ENCODE measurements around the gene PRKG1. TPM values are rescaled to one million over a fixed set of nuclear protein-coding genes. Genes with fewer than 3 reads are reported as not detected.
"Not testable (repeated sequence)": the region's sequence is repeated elsewhere in the genome, so short reads cannot be mapped to it uniquely, and the experiment has no call there.

The PRKG1 gene
- polyA plus RNA-seq, 2 donors = 0.84 to 0.87 TPM

GRCh38 chr10:52170776-52171175 lies 1096.5 kb downstream of the PRKG1 start:
- Histone ChIP-seq H3K27me3 (ENCODE audit: control insufficient read depth in 1 of 2, insufficient read depth in 2 of 2, low read length in 2 of 2) (no peaks in the 10 kb centered on the region), H3K4me3 (ENCODE audit: low read depth in 1 of 2, low read length in 2 of 2) (no peak overlapping the region), H3K27ac (ENCODE audit: low read depth in 2 of 2, low read length in 1 of 2) (no peak overlapping the region), H3K4me1 (ENCODE audit: control insufficient read depth in 2 of 2, insufficient read depth in 2 of 2, low read length in 1 of 2) (no peaks in the 10 kb centered on the region), H3K36me3 (ENCODE audit: control insufficient read depth in 2 of 2, insufficient read depth in 2 of 2, low read length in 1 of 2) (no peaks in the 10 kb centered on the region), H3K9me3 (ENCODE audit: control insufficient read depth in 2 of 2, insufficient read depth in 1 of 2, low read depth in 1 of 2, low read length in 1 of 2) (no peaks in the 10 kb centered on the region)
- 79 to 82% methylated on average over 3 to 4 of the region's 4 CpGs for WGBS, 2 donors

GRCh38 chr10:52172581-52172980 lies 1098.3 kb downstream of the PRKG1 start:
- Histone ChIP-seq H3K27ac (ENCODE audit: low read depth in 2 of 2, low read length in 1 of 2) (no peak overlapping the region), H3K4me3 (ENCODE audit: low read depth in 1 of 2, low read length in 2 of 2) (no peak overlapping the region), H3K4me1 (ENCODE audit: control insufficient read depth in 2 of 2, insufficient read depth in 2 of 2, low read length in 1 of 2) (no peaks in the 10 kb centered on the region), H3K27me3 (ENCODE audit: control insufficient read depth in 1 of 2, insufficient read depth in 2 of 2, low read length in 2 of 2) (no peaks in the 10 kb centered on the region), H3K36me3 (ENCODE audit: control insufficient read depth in 2 of 2, insufficient read depth in 2 of 2, low read length in 1 of 2) (no peaks in the 10 kb centered on the region), H3K9me3 (ENCODE audit: control insufficient read depth in 2 of 2, insufficient read depth in 1 of 2, low read depth in 1 of 2, low read length in 1 of 2) (no peaks in the 10 kb centered on the region)
- WGBS, 2 donors = 77 to 78% methylated on average over 1 of the region's 1 CpG

- no peak overlapping the region for H3K4me3 ChIP-seq (ENCODE audit: low read depth in 1 of 2, low read length in 2 of 2)
- no peaks in the 10 kb centered on the region for H3K4me1 ChIP-seq (ENCODE audit: control insufficient read depth in 2 of 2, insufficient read depth in 2 of 2, low read length in 1 of 2)
- no peaks in the 10 kb centered on the region for H3K9me3 ChIP-seq (ENCODE audit: control insufficient read depth in 2 of 2, insufficient read depth in 1 of 2, low read depth in 1 of 2, low read length in 1 of 2)
- H3K36me3 ChIP-seq (ENCODE audit: control insufficient read depth in 2 of 2, insufficient read depth in 2 of 2, low read length in 1 of 2) = no peaks in the 10 kb centered on the region
- H3K27ac ChIP-seq (ENCODE audit: low read depth in 2 of 2, low read length in 1 of 2) = no peak overlapping the region
- no peaks in the 10 kb centered on the region for H3K27me3 ChIP-seq (ENCODE audit: control insufficient read depth in 1 of 2, insufficient read depth in 2 of 2, low read length in 2 of 2)
These were observed 1111.0 kb downstream of the PRKG1 start for GRCh38 chr10:52185256-52185655.

- Histone ChIP-seq H3K27ac (ENCODE audit: low read depth in 2 of 2, low read length in 1 of 2) (no peak overlapping the region), H3K27me3 (ENCODE audit: control insufficient read depth in 1 of 2, insufficient read depth in 2 of 2, low read length in 2 of 2) (no peaks in the 10 kb centered on the region), H3K4me1 (ENCODE audit: control insufficient read depth in 2 of 2, insufficient read depth in 2 of 2, low read length in 1 of 2) (no peaks in the 10 kb centered on the region), H3K9me3 (ENCODE audit: control insufficient read depth in 2 of 2, insufficient read depth in 1 of 2, low read depth in 1 of 2, low read length in 1 of 2) (no peaks in the 10 kb centered on the region), H3K36me3 (ENCODE audit: control insufficient read depth in 2 of 2, insufficient read depth in 2 of 2, low read length in 1 of 2) (no peaks in the 10 kb centered on the region), H3K4me3 (ENCODE audit: low read depth in 1 of 2, low read length in 2 of 2) (no peak overlapping the region)
- WGBS, 2 donors = 57 to 61% methylated on average over 3 of the region's 3 CpGs
These were observed 1113.4 kb downstream of the PRKG1 start for GRCh38 chr10:52187521-52188258.

- Histone ChIP-seq H3K36me3 (ENCODE audit: control insufficient read depth in 2 of 2, insufficient read depth in 2 of 2, low read length in 1 of 2) (no peaks in the 10 kb centered on the region), H3K27me3 (ENCODE audit: control insufficient read depth in 1 of 2, insufficient read depth in 2 of 2, low read length in 2 of 2) (no peaks in the 10 kb centered on the region), H3K27ac (ENCODE audit: low read depth in 2 of 2, low read length in 1 of 2) (no peak overlapping the region), H3K9me3 (ENCODE audit: control insufficient read depth in 2 of 2, insufficient read depth in 1 of 2, low read depth in 1 of 2, low read length in 1 of 2) (no peaks in the 10 kb centered on the region), H3K4me3 (ENCODE audit: low read depth in 1 of 2, low read length in 2 of 2) (no peak overlapping the region), H3K4me1 (ENCODE audit: control insufficient read depth in 2 of 2, insufficient read depth in 2 of 2, low read length in 1 of 2) (no peaks in the 10 kb centered on the region)
- 84 to 85% methylated on average over 5 of the region's 5 CpGs for WGBS, 2 donors
These were observed 1116.8 kb downstream of the PRKG1 start for GRCh38 chr10:52191049-52191448.

GRCh38 chr10:52194191-52194590 lies 1119.9 kb downstream of the PRKG1 start:
- Histone ChIP-seq H3K36me3 (ENCODE audit: control insufficient read depth in 2 of 2, insufficient read depth in 2 of 2, low read length in 1 of 2) (no peaks in the 10 kb centered on the region), H3K4me3 (ENCODE audit: low read depth in 1 of 2, low read length in 2 of 2) (no peak overlapping the region), H3K27ac (ENCODE audit: low read depth in 2 of 2, low read length in 1 of 2) (no peak overlapping the region), H3K9me3 (ENCODE audit: control insufficient read depth in 2 of 2, insufficient read depth in 1 of 2, low read depth in 1 of 2, low read length in 1 of 2) (no peaks in the 10 kb centered on the region), H3K27me3 (ENCODE audit: control insufficient read depth in 1 of 2, insufficient read depth in 2 of 2, low read length in 2 of 2) (no peaks in the 10 kb centered on the region), H3K4me1 (ENCODE audit: control insufficient read depth in 2 of 2, insufficient read depth in 2 of 2, low read length in 1 of 2) (no peaks in the 10 kb centered on the region)
- 83 to 87% methylated on average over 3 of the region's 3 CpGs for WGBS, 2 donors

GRCh38 chr10:52194716-52195115 lies 1120.4 kb downstream of the PRKG1 start:
- no peaks in the 10 kb centered on the region for H3K27me3 ChIP-seq (ENCODE audit: control insufficient read depth in 1 of 2, insufficient read depth in 2 of 2, low read length in 2 of 2)
- no peaks in the 10 kb centered on the region for H3K4me1 ChIP-seq (ENCODE audit: control insufficient read depth in 2 of 2, insufficient read depth in 2 of 2, low read length in 1 of 2)
- no peak overlapping the region for H3K4me3 ChIP-seq (ENCODE audit: low read depth in 1 of 2, low read length in 2 of 2)
- H3K9me3 ChIP-seq (ENCODE audit: control insufficient read depth in 2 of 2, insufficient read depth in 1 of 2, low read depth in 1 of 2, low read length in 1 of 2) = no peaks in the 10 kb centered on the region
- H3K36me3 ChIP-seq (ENCODE audit: control insufficient read depth in 2 of 2, insufficient read depth in 2 of 2, low read length in 1 of 2) = no peaks in the 10 kb centered on the region
- H3K27ac ChIP-seq (ENCODE audit: low read depth in 2 of 2, low read length in 1 of 2) = no peak overlapping the region

GRCh38 chr10:52197098-52197497 lies 1122.8 kb downstream of the PRKG1 start:
- WGBS, 2 donors = 57 to 58% methylated on average over 3 of the region's 3 CpGs
- Histone ChIP-seq H3K9me3 (ENCODE audit: control insufficient read depth in 2 of 2, insufficient read depth in 1 of 2, low read depth in 1 of 2, low read length in 1 of 2) (no peaks in the 10 kb centered on the region), H3K4me1 (ENCODE audit: control insufficient read depth in 2 of 2, insufficient read depth in 2 of 2, low read length in 1 of 2) (no peaks in the 10 kb centered on the region), H3K27me3 (ENCODE audit: control insufficient read depth in 1 of 2, insufficient read depth in 2 of 2, low read length in 2 of 2) (no peaks in the 10 kb centered on the region), H3K4me3 (ENCODE audit: low read depth in 1 of 2, low read length in 2 of 2) (no peak overlapping the region), H3K27ac (ENCODE audit: low read depth in 2 of 2, low read length in 1 of 2) (no peak overlapping the region), H3K36me3 (ENCODE audit: control insufficient read depth in 2 of 2, insufficient read depth in 2 of 2, low read length in 1 of 2) (no peaks in the 10 kb centered on the region)

- H3K4me3 ChIP-seq (ENCODE audit: low read depth in 1 of 2, low read length in 2 of 2) = no peak overlapping the region
- no peaks in the 10 kb centered on the region for H3K36me3 ChIP-seq (ENCODE audit: control insufficient read depth in 2 of 2, insufficient read depth in 2 of 2, low read length in 1 of 2)
- WGBS, 2 donors = 50 to 53% methylated on average over 3 of the region's 3 CpGs
- no peak overlapping the region for H3K27ac ChIP-seq (ENCODE audit: low read depth in 2 of 2, low read length in 1 of 2)
- no peaks in the 10 kb centered on the region for H3K4me1 ChIP-seq (ENCODE audit: control insufficient read depth in 2 of 2, insufficient read depth in 2 of 2, low read length in 1 of 2)
- H3K9me3 ChIP-seq (ENCODE audit: control insufficient read depth in 2 of 2, insufficient read depth in 1 of 2, low read depth in 1 of 2, low read length in 1 of 2) = no peaks in the 10 kb centered on the region
- H3K27me3 ChIP-seq (ENCODE audit: control insufficient read depth in 1 of 2, insufficient read depth in 2 of 2, low read length in 2 of 2) = no peaks in the 10 kb centered on the region
These were observed 1124.3 kb downstream of the PRKG1 start for GRCh38 chr10:52198540-52198939.

GRCh38 chr10:52204906-52205305 lies 1130.6 kb downstream of the PRKG1 start:
- not testable (repeated sequence) for H3K27ac ChIP-seq (ENCODE audit: low read depth in 2 of 2, low read length in 1 of 2); H3K4me3 ChIP-seq (ENCODE audit: low read depth in 1 of 2, low read length in 2 of 2); H3K36me3 ChIP-seq (ENCODE audit: control insufficient read depth in 2 of 2, insufficient read depth in 2 of 2, low read length in 1 of 2); H3K9me3 ChIP-seq (ENCODE audit: control insufficient read depth in 2 of 2, insufficient read depth in 1 of 2, low read depth in 1 of 2, low read length in 1 of 2); H3K4me1 ChIP-seq (ENCODE audit: control insufficient read depth in 2 of 2, insufficient read depth in 2 of 2, low read length in 1 of 2); H3K27me3 ChIP-seq (ENCODE audit: control insufficient read depth in 1 of 2, insufficient read depth in 2 of 2, low read length in 2 of 2)
- 86 to 89% methylated on average over 7 of the region's 7 CpGs for WGBS, 2 donors

All from esophagus (tissue), 2 donors.